ENCODE measurements around the gene CLIP3. TPM values are rescaled to one million over a fixed set of nuclear protein-coding genes. Genes with fewer than 3 reads are reported as not detected.

CLIP3 gene
- total and polyA plus RNA-seq, 2 of the 13 experiments (the other 11 are each of a cell fraction or from before 2014, with no cell fraction given) = 0.15 to 1.2 TPM

- BruUV-seq (replicated peaks) = no TSS peak
- no peaks in the 10 kb centered on the region for H3K9me3 ChIP-seq (ENCODE audit: low read length)
- H2AFZ ChIP-seq (ENCODE audit: low read length) = no peak overlapping the region
- no peak overlapping the region for H3K9ac ChIP-seq (ENCODE audit: insufficient read depth, low read depth, low read length)
- no peak overlapping the region for H3K4me2 ChIP-seq (ENCODE audit: low read depth, low read length)
- no peak overlapping the region for H3K27ac ChIP-seq (ENCODE audit: extremely low read length, insufficient read depth, low read length)
- in situ Hi-C loops (cut with HindIII; ENCODE audit: extremely low pct_ligation_motif_present, low pct_unique_long_range_greater_than_20kb) = no loop called here
- H3K36me3 ChIP-seq (replicated peaks in 1 of 2; ENCODE audit: control insufficient read depth in 1 of 2, insufficient read depth in 2 of 2, low read length in 2 of 2) = no peaks in the 10 kb centered on the region
- intact Hi-C loops (cut with micrococcal nuclease; ENCODE audit: unreplicated experiment) = no loop called here
- TF ChIP-seq KDM3A (CRISPR knock-in tag; IDR thresholded peaks at IDR 0.05; ENCODE audit: low read depth) (no peak), ESRRA (CRISPR knock-in tag; IDR thresholded peaks at IDR 0.05; ENCODE audit: low read depth) (no peak), ZNF407 (CRISPR knock-in tag; IDR thresholded peaks at IDR 0.05; ENCODE audit: not compliant biosample characterization) (no peak), ZNF687 (CRISPR knock-in tag; IDR thresholded peaks at IDR 0.05) (no peak)
- H3K27me3 ChIP-seq (ENCODE audit: control insufficient read depth in 1 of 2, insufficient read depth in 2 of 2, low read length in 2 of 2) = no peaks in the 10 kb centered on the region; a peak in 1 of 5 replicates
- ATAC-seq (no peak), FAIRE-seq (no peak), DNase-seq (ENCODE audit: low spot score) (no peak)
- POLR2A ChIA-PET = no interaction called here
- peaks cover 9% of the 10 kb centered on the region; the same call in 1 of the 2 replicates for H4K20me1 ChIP-seq (ENCODE audit: insufficient read depth, low read length)
- 0% methylated on average over 3 of the region's 3 CpGs for WGBS (ENCODE audit: low lambda C conversion rate)
- peaks cover 6% of the 10 kb centered on the region; the same call in 1 of the 2 replicates for H3K4me1 ChIP-seq (ENCODE audit: insufficient read depth, low read length)
- no peak overlapping the region for H3K4me3 ChIP-seq (replicated peaks in 1 of 3; ENCODE audit: insufficient read depth in 1 of 3, low read depth in 2 of 3, low read length in 3 of 3)
- CTCF ChIA-PET (ENCODE audit: low intra/inter-chr PET ratio, low total read pairs) = no interaction called here
- H3K79me2 ChIP-seq (ENCODE audit: insufficient read depth, low read length) = no peaks in the 10 kb centered on the region
These were observed 65.9 kb downstream of the CLIP3 start for GRCh38 chr19:35966771-35967170.

Measured in HepG2 (cell line).